ENCODE data around the gene PEG3.

The PEG3 gene

DNA sequence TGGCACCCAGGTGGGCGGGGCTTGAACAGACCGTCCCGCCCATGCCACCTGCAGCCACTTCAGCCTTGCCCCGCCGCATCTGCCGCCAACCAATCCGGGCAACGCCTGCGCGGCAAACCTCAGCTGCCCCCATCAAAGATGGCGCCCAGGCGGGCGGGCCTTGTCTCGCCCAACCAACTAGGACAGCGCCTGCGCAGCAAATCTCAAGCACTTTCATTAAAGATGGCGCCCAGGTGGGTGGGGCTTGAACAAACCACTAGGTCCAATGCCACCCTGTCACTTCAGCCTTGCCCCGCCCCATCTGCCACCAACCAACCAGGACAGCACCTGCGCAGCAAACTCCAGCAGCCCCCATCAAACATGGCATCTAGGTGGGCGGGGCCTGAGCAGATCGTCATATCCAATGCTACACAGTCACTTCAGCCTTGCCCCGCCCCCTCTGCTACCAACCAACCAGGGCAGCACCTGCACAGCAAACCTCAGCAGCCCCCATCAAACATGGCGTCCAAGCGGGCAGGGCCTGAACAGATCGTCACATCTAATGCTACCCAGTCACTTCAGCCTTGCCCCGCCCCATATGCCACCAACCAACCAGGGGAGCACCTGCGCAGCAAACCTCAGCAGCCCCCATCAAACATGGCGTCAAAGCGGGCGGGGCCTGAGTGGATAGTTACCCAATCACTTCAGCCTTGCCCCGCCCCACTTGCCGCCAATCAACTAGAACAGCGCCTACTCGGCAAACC lies 1.4 kb downstream of the PEG3 start:
- DNase-seq: no peak

DNA sequence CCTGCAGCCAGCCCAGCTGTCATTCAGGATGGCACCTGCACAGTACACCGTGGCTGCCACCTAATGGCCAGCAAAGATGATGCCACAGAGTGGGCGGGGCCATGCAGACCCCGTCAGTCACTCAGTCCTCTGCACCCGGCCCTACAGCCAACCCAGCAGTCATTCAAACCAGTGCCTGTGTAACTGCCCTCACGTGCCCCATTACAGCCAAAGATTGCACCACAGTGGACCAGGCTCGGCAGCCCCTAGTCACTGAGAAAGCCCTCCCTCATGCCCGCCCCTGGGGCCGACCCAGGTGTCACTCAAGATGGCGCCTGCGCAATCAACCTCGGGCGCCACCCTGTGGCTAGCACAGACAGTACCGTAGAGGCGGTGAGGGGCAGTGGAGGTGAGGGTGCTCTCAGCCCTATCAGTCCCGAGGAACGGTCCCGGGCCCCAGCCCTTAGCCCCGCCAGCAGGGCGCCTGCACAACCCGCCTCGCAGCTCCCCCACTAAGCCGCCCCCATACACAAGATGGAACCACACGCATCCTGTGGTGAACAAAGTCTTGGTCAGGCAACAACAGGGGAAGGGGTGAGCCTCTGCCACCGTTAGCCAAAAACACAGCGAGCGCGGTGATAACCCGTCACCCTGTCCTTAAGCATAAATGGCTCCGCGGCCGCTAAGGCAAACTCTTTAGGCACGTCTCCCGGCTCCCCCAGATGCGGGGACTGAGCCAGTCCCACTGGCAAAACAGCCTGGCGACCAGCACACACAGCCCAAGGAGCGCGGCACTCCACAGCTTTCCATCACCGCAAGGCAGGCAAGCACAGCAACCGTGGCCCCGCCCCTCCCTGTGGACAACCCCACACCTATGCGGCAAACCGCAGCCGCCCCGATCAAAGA lies 2.3 kb downstream of the PEG3 start:
- no peak for DNase-seq

DNA sequence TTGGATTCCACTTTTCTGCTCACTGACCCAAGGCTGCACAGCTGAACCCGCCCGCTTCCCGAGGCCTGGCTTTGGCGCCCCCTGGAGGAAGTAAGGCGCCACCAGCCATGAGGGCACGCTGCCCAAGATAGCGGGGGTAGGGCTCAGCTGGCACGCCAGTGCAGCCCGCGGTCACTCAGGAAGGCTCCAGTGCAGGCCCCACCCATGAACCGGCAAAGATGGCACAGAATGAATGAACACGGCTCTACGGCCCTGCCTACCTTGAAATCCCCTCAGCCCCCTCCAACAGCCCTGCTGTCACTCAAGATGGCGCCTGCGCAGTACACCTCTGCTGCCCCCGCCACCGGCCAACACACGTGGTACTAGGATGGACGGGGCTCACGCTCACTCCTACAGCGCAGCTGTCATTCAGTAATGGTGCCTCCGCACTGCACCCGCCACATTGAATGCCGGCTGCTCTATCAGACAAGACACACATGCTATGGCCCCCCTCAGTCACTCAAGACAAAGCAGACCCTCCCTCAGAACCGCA lies 3.0 kb downstream of the PEG3 start:
- DNase-seq: no peak

DNA sequence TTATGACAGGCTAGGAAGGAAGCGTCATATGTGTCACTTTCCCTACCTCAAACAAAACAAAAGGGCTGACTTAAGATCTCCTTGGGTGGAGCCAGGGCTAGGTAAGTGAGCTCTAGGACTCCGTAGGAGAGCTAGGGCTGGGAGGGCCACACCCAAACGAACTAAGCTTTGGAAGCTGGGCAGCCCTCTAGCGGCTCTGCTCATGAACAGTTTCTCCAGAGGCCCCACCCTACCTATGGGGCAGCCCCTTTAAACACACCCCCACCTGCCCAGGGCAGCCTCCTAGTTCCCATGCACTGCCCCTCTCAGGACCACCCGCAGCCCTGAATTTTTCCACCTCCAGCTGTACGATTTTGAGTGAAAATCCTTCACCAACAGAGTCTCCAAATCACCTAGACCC lies 3.5 kb downstream of the PEG3 start:
- DNase-seq: no peak

DNA sequence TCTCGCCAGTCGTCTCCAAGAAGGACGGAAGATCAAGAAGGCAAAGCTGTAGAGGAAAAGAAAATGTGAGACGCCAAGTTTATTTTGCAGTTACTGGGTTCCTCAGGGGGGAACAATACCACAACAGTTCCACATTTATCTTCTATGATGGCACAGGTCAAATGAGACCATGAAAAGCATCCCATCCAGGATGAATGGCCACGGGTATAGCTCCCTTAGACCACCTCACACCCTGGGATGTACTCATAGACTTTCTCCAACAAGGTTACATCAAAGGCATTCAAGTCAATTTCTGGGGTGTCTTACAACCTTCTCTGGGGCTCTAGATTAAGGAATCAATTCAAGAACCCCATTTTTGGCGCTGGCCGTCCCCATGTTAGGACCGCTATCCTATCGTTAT lies 4.5 kb downstream of the PEG3 start:
- no peak for DNase-seq

- DNase-seq: no peak
Measured at GRCh38 chr19:56835401-56835800, 5.1 kb downstream of the PEG3 start.

DNA sequence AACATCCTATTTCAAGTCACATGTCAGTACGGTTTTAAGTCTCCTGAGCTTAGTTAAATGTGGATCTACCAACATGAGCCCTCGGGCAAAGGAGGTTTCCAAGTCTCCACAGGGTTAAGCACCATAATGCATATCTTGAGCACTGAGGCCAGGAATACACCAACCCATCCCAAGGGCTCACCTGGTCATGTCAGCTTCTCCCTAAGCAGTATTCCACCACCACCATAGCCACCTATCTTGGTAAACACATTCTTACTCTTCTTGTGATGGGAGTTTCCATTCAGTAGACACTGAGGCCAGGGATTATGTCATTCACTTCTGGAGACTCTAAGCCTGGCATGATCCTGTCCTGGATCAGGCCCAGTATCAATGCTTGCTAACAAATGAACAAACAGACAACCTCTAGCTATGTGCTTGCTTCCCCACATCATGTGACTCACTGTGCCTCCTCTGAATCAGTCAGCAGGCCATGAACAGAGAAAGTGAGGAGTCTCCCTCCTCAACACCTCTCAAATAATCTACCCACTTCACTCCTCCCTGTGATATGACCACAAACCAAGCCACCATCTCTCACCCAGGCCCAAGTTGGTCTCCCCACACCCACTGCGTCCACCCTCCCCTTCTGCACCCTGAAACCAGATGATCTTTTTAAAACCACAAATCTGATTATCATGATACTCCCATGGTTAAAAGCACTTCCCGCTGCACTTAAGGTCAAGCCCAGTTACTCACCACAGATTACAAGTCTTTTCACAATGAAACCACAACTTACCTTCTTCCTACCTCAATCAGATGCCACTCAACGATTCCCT lies 5.8 kb downstream of the PEG3 start:
- DNase-seq: no peak

- no peak for DNase-seq
Measured at GRCh38 chr19:56832352-56832928, 8.1 kb downstream of the PEG3 start.

- DNase-seq: no peak
Measured at GRCh38 chr19:56831255-56831654, 9.3 kb downstream of the PEG3 start.

- DNase-seq: peak in 1 of 3 experiments; percentile 18
Measured at GRCh38 chr19:56829596-56829995, 10.9 kb downstream of the PEG3 start.

DNA sequence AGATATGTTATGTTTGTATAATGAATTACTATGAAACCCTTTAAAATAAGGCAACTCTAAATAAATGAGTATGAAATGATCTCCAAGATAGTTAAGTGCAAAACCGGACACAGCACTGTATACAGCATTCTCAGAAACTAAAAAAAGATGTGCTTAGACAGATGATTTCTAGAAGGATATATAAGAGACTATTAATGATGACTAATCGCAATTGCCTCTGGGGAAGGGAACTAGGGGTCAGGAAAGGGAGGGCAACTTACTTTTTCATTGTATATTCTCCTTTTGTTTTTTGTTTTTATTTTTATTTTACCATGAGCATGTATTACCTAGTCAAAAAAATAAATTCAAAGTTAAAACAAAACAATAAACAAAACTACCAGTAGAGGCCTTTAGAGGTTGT lies 12.8 kb downstream of the PEG3 start:
- no peak for DNase-seq

DNA sequence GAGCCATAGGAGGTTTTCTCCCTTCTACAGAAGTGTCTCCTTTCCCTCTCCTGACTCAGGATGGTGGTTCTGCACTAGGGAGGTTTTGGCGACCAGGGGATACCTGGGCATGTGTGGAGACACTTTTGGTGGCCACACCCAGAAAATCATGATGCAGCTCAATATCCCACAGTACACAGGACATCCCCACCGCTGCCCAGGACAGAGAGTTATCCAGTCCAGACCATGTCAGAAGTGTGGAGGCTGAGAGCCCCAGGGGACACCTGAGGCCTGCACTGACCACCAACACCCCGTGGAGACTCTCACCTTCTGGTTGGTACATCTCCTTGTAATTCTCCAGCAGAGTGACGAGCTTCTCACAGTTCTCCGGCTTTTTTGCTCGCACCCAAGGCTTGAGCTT lies 16.6 kb downstream of the PEG3 start:
- DNase-seq: no peak

DNA sequence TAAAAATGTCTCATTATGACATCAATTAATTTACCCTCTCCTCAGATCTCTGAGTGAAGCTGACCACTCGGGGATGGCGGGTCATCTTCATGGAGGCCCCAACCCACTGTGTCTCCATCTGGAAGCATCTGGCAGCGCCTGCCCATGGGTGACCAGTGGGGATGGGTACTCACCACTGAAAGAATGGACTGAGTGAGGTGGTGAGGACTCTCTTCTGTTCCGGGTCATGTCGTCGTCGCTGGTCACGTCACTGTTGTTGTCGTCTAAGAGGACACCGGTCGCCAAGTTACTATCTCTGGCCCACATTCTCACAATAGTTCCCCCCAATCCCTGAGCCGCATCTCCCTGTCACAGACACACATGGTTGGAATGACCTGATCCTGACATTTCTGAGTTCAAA lies 17.1 kb downstream of the PEG3 start:
- DNase-seq: no peak

GRCh38 chr19:56822755-56823154 lies 17.8 kb downstream of the PEG3 start:
- DNase-seq: no peak

DNA sequence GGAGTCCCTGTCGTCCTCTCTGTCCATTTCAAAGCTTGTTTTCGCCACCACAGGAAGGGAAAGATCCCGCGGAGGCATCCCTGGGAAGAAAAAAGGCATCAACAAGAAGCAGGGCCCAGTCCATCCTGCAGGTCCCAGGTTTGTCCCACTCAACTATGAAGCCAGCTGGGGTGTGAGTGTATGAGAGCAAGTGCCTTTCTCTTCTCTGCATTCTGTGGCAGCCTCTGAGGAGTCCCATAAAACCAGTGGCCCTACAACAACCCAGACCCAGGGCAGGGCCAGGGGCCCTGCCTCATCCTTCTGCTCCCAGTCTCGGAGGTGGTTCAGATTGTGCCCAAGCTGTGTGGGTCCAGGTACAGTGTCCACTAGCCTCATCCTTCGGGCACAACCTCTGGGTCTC lies 18.9 kb downstream of the PEG3 start:
- DNase-seq: no peak

GRCh38 chr19:56821209-56821608 lies 19.3 kb downstream of the PEG3 start:
- no peak for DNase-seq

GRCh38 chr19:56819166-56819565 lies 21.4 kb downstream of the PEG3 start:
- DNase-seq: no peak

DNA sequence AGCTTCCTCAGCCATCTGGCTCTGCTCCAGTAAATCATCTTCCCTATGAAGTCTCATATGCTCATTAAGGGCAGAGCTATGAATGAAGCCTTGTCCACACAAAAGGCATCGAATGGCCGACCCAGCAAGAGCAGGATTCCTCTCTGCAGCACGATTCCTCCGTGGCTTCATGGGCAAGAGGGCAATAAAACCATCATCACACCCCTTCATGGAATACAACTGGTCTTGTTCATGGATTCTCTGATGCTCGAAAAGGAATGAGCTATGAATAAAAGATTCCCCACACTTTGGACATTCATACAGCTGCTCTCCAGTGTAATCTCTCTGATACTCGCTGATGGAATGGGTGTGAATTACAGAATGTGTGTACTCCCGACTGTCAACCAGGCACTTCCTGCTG lies 25.9 kb downstream of the PEG3 start:
- DNase-seq: no peak

DNA sequence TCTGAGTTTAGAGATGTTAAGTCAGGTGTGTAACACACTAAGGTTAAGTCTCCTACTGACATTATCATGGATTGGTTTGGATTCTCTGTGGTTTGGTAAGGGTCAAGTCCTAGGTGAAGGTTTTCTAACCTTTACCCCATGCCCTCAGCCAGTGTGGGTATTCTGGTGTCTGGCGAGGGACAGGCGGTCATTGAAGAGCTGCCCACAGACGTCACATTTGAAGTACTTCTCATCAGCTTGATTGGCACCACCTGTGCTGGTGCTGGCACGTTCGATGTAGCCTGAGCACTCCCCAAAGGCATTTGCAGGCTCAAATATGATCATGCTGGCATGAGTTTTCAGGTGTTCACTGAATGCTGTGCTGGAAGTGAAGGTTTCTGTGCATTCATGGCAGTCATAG lies 27.0 kb downstream of the PEG3 start:
- no peak for DNase-seq

GRCh38 chr19:56811480-56811879 lies 29.0 kb downstream of the PEG3 start:
- DNase-seq: no peak

DNA sequence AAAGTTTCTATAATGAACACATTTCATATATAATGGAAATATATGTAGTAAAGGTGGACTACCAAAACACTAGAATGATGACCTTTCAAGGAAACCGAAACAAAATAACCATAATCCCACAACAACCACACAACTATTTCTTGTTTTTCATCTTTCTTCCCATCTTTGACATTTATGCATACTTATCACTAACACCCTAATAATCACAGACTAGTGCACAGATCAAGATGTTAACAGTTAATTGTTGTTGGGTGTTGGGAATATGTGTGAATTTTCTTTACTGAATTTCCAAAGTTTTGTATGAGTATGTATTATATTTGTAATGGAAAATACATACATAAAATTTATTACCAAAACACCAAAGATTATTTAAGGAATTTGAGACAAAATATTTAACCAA lies 30.3 kb downstream of the PEG3 start:
- no peak for DNase-seq

DNA sequence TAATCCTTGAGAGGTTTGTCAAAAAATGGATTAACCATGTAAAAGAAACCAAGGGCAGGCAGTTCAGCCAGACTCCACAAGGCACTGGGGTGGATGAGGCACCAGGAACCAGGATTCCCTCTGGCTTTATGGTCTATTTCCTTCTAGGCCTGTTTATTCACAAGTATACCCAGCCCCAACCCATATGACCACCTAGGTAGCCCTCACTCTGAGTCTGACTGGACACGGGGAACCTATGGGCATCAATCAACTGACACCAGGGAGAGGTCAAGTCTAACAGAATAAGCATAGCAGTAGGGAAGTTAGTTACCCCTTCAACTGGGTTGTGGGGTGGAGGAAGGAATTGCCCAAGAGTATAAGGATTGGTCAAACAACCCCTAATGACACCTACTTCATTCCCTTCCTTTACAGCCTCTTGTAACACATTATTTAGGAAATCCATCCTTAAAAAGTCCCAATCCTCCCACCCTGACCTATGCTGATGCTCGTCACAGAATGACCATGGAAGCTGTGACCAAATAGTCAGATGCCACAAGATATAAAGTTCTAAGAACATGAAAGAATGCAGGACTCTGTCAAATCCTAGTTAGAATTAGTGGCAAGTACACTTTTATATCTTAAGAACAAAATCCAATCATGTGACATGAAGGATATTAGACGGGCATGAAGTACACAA lies 31.7 kb downstream of the PEG3 start:
- no peak for DNase-seq

Measured in NCI-H1417 (cell line).